Hepatocyte (in vitro differentiated cells): ENCODE data around the gene S100A7A. TPM values are rescaled to one million over a fixed set of nuclear protein-coding genes. Genes with fewer than 3 reads are reported as not detected.

Source experiments
- DNase-seq: peaks from one replicate; pipeline ENCODE4 v3.0.0-alpha.2; 2016; ENCODE audit warnings: low spot score
- H2AFZ ChIP-seq: fragments of 200-600 bp; sonication (generic); 2 replicates; pipeline ENCODE4 v1.6.0; 2016; ENCODE audit warnings: antibody characterized with exemption, mild to moderate bottlenecking
- H3K27ac ChIP-seq: fragments of 200-600 bp; sonication (generic); 2 replicates; pipeline ENCODE4 v1.5.1; 2016; ENCODE audit warnings: mild to moderate bottlenecking
- H3K27me3 ChIP-seq: fragments of 200-600 bp; sonication (generic); 2 replicates; pipeline ENCODE4 v1.6.1; 2016
- H3K36me3 ChIP-seq: fragments of 200-600 bp; sonication (generic); replicated peaks from 2 replicates; pipeline ENCODE4 v1.5.1; 2016; ENCODE audit warnings: low read depth; ENCODE audit not compliant: insufficient read depth
- H3K4me1 ChIP-seq: fragments of 200-600 bp; sonication (generic); 2 replicates; pipeline ENCODE4 v1.5.1; 2016; ENCODE audit warnings: mild to moderate bottlenecking, moderate library complexity; ENCODE audit not compliant: insufficient read depth
- H3K4me2 ChIP-seq: fragments of 200-600 bp; sonication (generic); 2 replicates; pipeline ENCODE4 v1.6.0; 2016
- H3K4me3 ChIP-seq: fragments of 200-600 bp; sonication (generic); 2 replicates; pipeline ENCODE4 v1.5.1; 2016; ENCODE audit warnings: mild to moderate bottlenecking
- H3K79me2 ChIP-seq: fragments of 200-600 bp; sonication (generic); 2 replicates; pipeline ENCODE4 v1.6.0; 2017; ENCODE audit warnings: mild to moderate bottlenecking
- H3K9me2 ChIP-seq: fragments of 200-600 bp; sonication (generic); replicated peaks from 2 replicates; pipeline ENCODE4 v1.6.0; 2017; ENCODE audit warnings: mild to moderate bottlenecking; ENCODE audit not compliant: insufficient read depth
- H3K9me3 ChIP-seq: fragments of 200-600 bp; sonication (generic); 2 replicates; pipeline ENCODE4 v1.5.1; 2016; ENCODE audit warnings: low read depth, mild to moderate bottlenecking
- H4K20me1 ChIP-seq: fragments of 200-600 bp; sonication (generic); 2 replicates; pipeline ENCODE4 v1.6.0; 2016; ENCODE audit warnings: mild to moderate bottlenecking; ENCODE audit not compliant: insufficient read depth, poor library complexity, severe bottlenecking
- CTCF ChIP-seq: fragments of 200-600 bp; sonication (generic); IDR thresholded peaks from 2 replicates; pipeline ENCODE4 v1.5.1; 2016; ENCODE audit warnings: antibody characterized with exemption, mild to moderate bottlenecking; ENCODE audit not compliant: poor library complexity
- EZH2 ChIP-seq: fragments of 200-600 bp; sonication (generic); IDR thresholded peaks from 2 replicates; pipeline ENCODE4 v1.6.1; 2016; ENCODE audit warnings: antibody characterized with exemption, mild to moderate bottlenecking, borderline replicate concordance
- EZH2phosphoT487 ChIP-seq: fragments of 200-600 bp; sonication (generic); IDR thresholded peaks from one replicate; pipeline ENCODE4 v1.6.1; 2018; ENCODE audit warnings: antibody characterized with exemption, mild to moderate bottlenecking, low read depth, moderate library complexity; ENCODE audit not compliant: unreplicated experiment, severe bottlenecking
- WGBS: methylation state at CpG from one replicate; pipeline ENCODE4 v1.1.6; 2016; ENCODE audit warnings: low lambda C conversion rate; ENCODE audit errors: missing lambda C conversion rate; 5-methylcytosine and 5-hydroxymethylcytosine counted together
- polyA plus RNA-seq: library from polyadenylated mRNA; unstranded; fragments of >200 nt; fragmentation: Nextera tagmentation; extraction: Ambion mirVana; gene quantifications from 2 replicates; pipeline ENCODE4 v1.2.1, GENCODE V29; 2016
- total RNA-seq: library from RNA; depleted of rRNA; stranded (reverse); fragments of >200 nt; gene quantifications from 2 replicates; pipeline ENCODE4 v1.2.3, GENCODE V29; 2014

S100A7A gene
- total and polyA plus RNA-seq, 2 experiments from 2014 or later: not detected

GRCh38 chr1:153375511-153375910, 40.8 kb upstream of the S100A7A start, which contains the start of gene S100A12:
Gene S100A12 (minus strand): TSS chr1:153375621. CDS start chr1:153374592, 1,029 bp downstream.
- H4K20me1 ChIP-seq: no peaks in the 10 kb centered on the region
- H3K4me1 ChIP-seq: no peaks in the 10 kb centered on the region
- H3K9me3 ChIP-seq: no peaks in the 10 kb centered on the region
- no peak within 1 kb of the TSS for H3K4me2 ChIP-seq
- no peak within 1 kb of the TSS for H2AFZ ChIP-seq
- TF ChIP-seq EZH2phosphoT487: no peak
- no peak for TF ChIP-seq EZH2
- TF ChIP-seq CTCF: no peak
- H3K27me3 ChIP-seq: no peaks in the 10 kb centered on the region
- H3K4me3 ChIP-seq: no peak within 1 kb of the TSS
- no peaks in the 10 kb centered on the region for H3K36me3 ChIP-seq
- DNase-seq: peak; percentile 42
- H3K9me2 ChIP-seq: no peaks in the 10 kb centered on the region
- no peaks in the 10 kb centered on the region for H3K79me2 ChIP-seq
- 67% methylated on average over 1 of the region's 1 CpG for WGBS
- H3K27ac ChIP-seq: no peak within 1 kb of the TSS

GRCh38 chr1:153379591-153379990, 36.7 kb upstream of the S100A7A start:
- H3K36me3 ChIP-seq: no peaks in the 10 kb centered on the region
- H3K4me1 ChIP-seq: no peaks in the 10 kb centered on the region
- no peak for TF ChIP-seq EZH2
- H3K9me2 ChIP-seq: no peaks in the 10 kb centered on the region
- H3K79me2 ChIP-seq: no peaks in the 10 kb centered on the region
- peaks cover 7% of the 10 kb centered on the region for H3K9me3 ChIP-seq
- no peak overlapping the region for H3K4me3 ChIP-seq
- no peak overlapping the region for H3K27ac ChIP-seq
- no peak overlapping the region for H2AFZ ChIP-seq
- H3K27me3 ChIP-seq: no peaks in the 10 kb centered on the region
- H3K4me2 ChIP-seq: no peak overlapping the region
- DNase-seq: no peak
- WGBS: 87% methylated on average over 10 of the region's 10 CpGs
- no peaks in the 10 kb centered on the region for H4K20me1 ChIP-seq

DNA sequence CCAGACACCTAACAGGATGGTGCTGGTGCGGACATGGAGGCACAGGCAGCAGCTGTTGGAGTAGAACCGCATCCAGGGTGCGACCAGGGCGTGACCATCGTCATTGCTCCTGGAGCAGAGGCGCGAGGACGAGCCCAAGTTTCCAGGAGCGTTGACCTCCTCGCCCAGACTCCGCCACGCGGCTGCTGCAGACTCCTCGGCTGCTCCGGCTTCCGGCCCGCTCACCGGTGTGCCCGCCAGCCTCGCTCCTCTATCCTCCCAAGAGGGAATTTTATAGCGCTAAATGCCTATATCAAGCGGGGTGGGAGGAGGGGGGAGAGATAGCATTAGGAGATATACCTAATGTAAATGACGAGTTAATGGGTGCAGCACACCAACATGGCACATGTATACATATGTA, 35.6 kb upstream of the S100A7A start:
- no peaks in the 10 kb centered on the region for H3K27me3 ChIP-seq
- H2AFZ ChIP-seq: no peak overlapping the region
- H4K20me1 ChIP-seq: no peaks in the 10 kb centered on the region
- no peak overlapping the region for H3K27ac ChIP-seq
- H3K4me1 ChIP-seq: no peaks in the 10 kb centered on the region
- peaks cover 7% of the 10 kb centered on the region for H3K9me3 ChIP-seq
- H3K4me3 ChIP-seq: no peak overlapping the region
- H3K4me2 ChIP-seq: no peak overlapping the region
- 95% methylated on average over 23 of the region's 23 CpGs for WGBS
- H3K79me2 ChIP-seq: no peaks in the 10 kb centered on the region
- H3K36me3 ChIP-seq: no peaks in the 10 kb centered on the region
- no peaks in the 10 kb centered on the region for H3K9me2 ChIP-seq
- TF ChIP-seq EZH2phosphoT487 (no peak), CTCF (no peak), EZH2 (no peak)
- no peak for DNase-seq

GRCh38 chr1:153384958-153385580, 31.3 kb upstream of the S100A7A start:
- no peaks in the 10 kb centered on the region for H3K9me2 ChIP-seq
- no peaks in the 10 kb centered on the region for H3K27me3 ChIP-seq
- no peak overlapping the region for H3K4me3 ChIP-seq
- H3K27ac ChIP-seq: no peak overlapping the region
- H4K20me1 ChIP-seq: no peaks in the 10 kb centered on the region
- no peaks in the 10 kb centered on the region for H3K36me3 ChIP-seq
- no peaks in the 10 kb centered on the region for H3K79me2 ChIP-seq
- no peak overlapping the region for H3K4me2 ChIP-seq
- no peaks in the 10 kb centered on the region for H3K4me1 ChIP-seq
- TF ChIP-seq EZH2phosphoT487 (no peak), CTCF (no peak), EZH2 (no peak)
- WGBS: 76% methylated on average over 4 of the region's 4 CpGs
- peaks cover 7% of the 10 kb centered on the region for H3K9me3 ChIP-seq
- no peak for DNase-seq
- H2AFZ ChIP-seq: no peak overlapping the region
